GM19351 (cell line): Measurements from ENCODE around the gene IZUMO4.

ENCODE experiments used
- ATAC-seq: cut with Tn5 transposase; IDR thresholded peaks from one replicate; pipeline ENCODE4 v1.9.1; 2021; ENCODE audit warnings: mild to moderate bottlenecking, moderate library complexity; ENCODE audit not compliant: unreplicated experiment

IZUMO4 gene

GRCh38 chr19:2058570-2059421 lies 37.9 kb upstream of the IZUMO4 start:
- ATAC-seq = no peak

- no peak for ATAC-seq
Measured at GRCh38 chr19:2059422-2060201, 37.1 kb upstream of the IZUMO4 start.

DNA sequence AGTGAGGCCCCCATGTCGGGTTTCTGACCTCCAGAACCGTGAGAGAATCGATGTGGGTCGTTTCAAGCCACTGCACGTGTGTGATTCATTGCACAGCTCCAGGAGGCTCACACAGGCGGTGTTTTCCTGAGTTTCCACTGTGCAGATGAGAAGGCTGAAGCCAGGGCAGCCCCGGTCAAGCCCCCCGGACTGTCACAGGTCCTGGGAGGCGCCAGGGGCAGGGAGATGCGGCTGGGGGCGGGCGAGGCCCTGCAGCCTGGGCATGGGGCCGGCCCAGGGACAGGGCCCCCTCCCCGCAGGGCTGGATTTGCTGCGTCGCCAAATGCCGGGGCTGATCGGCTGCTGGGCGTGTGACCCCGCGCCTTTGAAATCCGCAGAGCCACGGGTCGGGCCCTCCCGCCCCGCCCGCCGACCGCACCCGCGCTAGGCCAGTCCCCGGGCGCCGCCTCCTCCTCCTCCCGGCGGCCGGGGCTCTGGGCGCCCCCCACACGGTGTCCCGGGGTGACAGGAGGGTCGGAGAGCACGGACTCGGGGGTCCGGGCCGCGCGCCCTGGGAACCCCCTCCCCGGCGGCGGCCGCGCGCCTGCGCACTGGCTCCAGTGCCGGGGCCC lies 35.7 kb upstream of the IZUMO4 start:
- ATAC-seq = peak; percentile 15

DNA sequence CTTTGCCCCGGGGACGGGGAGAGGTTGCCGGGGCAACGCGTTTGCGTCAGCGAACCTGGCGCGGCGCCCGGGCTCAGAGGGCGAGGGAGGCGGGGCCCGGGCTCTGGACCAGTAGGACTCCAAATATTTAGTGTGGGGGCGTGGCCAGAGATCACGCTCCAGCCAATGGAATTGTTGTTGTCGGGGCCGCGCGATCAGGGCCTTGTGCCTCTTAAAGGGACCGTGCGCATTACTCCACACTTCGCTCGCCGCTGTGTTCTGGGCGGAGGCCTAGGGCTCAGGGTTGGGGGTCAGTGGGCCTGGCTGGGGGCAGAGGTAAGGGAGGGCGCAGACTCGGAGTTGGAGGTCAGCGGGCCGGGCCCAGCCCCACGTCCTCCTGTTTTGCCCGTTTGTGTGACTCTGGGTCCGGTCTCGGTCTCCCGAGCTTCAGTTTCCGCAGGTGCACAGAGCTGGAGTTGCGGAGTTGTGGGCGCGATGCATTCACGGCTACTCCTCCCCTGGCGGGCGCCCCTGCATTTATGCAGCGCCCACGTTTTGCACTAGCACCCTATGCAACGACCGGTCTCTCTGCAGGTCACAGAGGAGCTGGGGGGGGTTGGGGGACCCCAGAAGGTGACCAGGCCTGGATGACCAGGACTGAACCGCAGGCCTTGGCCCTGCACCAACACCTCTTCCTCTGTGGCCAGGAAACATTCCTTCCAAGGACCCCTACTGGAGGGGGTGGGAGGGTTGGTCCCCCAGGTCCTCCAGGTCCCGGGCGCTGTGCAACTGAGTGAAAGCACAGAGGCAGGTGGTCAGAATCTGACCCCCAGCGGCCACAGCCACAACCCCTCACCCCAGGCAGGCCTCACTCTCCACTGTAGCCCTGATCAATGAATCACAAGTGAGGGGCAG lies 35.0 kb upstream of the IZUMO4 start:
- peak; percentile 86 for ATAC-seq

GRCh38 chr19:2062389-2062729 lies 34.4 kb upstream of the IZUMO4 start:
- ATAC-seq = no peak

- no peak for ATAC-seq
Measured at GRCh38 chr19:2062770-2063169, 33.9 kb upstream of the IZUMO4 start.

- ATAC-seq = no peak
Measured at GRCh38 chr19:2063824-2064223, 32.9 kb upstream of the IZUMO4 start.

- no peak for ATAC-seq
Measured at GRCh38 chr19:2064395-2064787, 32.3 kb upstream of the IZUMO4 start.

DNA sequence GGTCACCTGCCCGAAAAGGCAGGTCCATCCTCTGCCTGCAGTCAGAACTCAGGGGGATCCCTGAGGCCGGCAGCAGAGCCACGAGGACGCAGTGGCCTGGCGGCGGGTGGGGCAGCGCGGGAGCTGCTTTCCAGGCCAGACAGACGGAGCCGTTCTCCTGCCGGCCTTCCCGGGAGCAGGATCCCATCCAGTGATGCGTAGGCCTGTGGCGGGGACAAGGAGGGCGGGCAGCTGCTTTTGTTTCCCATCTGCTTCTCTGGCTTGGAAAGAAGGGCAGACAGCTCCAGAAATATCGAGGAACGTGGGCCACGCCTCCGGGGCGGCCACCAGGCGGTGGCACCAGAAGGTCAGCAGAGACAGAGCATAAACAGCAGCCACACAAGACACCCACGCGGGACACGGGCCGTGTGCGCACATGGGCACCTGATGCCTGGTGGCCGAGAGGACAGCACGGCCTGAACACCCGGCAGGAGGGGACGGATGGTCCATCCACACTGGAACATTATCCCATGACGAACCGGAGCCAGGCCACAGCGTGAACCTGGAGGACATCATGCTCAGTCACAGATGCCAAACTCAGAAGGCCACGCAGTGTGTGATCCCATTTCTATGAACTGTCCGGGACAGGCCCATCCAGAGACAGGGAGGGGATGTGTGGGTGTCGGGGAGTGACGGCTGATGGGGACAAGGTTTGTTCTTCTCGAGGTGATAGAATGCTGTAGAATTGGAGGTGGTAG lies 31.8 kb upstream of the IZUMO4 start:
- no peak for ATAC-seq

- no peak for ATAC-seq
Measured at GRCh38 chr19:2070436-2070827, 26.3 kb upstream of the IZUMO4 start.

- no peak for ATAC-seq
Measured at GRCh38 chr19:2070986-2071673, 25.6 kb upstream of the IZUMO4 start.

GRCh38 chr19:2072757-2073551 lies 23.8 kb upstream of the IZUMO4 start:
- no peak for ATAC-seq

- no peak for ATAC-seq
Measured at GRCh38 chr19:2076526-2076944, 20.2 kb upstream of the IZUMO4 start.

DNA sequence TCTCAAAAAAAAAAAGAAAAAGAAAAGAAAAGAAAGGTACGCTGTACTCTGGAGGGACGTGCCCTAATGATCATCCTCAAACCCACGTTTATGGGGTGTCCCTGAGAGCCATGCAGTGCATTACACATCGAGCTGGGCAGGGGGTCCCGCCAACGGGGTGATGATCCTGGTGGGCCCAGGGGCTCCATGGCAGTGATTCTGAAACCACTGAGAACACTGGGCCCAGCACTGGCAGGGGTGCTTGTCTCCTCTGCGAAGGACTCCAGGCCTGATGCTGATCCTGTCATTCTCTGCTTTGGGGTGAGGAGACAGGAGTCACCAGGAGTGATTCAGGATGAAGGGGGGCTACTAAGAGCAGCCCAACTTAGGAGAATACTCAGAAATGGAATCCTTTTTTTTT lies 19.3 kb upstream of the IZUMO4 start:
- no peak for ATAC-seq

DNA sequence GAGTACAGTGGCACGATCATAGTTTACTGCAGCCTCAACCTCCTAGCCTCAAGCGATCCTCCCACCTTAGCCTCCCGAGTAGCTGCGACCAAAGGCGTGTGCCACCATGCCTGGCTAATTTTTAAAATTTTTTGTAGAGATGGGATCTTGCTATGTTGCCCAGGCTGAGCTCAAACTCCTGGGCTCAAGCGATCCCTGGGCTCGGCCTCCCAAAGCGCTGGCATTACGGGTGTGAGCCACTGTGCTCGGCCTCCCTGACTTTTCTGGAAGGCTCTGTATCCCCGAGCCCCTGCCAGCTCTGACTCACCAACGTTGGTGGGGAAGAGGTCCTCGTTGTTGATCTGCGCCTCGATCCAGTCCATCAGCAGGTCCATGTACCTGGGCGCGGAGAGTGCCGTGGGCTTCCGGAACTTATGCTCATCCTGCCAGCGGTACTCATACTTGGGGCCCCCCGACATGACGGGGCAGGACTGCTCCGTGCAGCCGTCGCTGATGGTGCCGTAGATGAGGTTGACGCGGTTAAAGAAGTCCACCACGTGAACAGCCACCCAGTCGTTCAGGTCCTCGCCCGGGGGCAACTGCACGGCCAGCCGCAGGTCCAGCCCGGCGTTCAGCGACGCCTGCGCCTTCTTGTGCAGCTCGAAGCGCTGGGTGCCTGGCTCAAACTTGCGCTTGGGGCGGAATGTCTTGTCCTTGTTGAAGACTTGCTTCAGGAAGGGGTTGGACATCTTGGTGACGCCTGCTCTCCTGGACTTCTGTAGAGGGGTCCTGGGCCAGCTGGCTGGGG lies 18.7 kb upstream of the IZUMO4 start:
- ATAC-seq = no peak

DNA sequence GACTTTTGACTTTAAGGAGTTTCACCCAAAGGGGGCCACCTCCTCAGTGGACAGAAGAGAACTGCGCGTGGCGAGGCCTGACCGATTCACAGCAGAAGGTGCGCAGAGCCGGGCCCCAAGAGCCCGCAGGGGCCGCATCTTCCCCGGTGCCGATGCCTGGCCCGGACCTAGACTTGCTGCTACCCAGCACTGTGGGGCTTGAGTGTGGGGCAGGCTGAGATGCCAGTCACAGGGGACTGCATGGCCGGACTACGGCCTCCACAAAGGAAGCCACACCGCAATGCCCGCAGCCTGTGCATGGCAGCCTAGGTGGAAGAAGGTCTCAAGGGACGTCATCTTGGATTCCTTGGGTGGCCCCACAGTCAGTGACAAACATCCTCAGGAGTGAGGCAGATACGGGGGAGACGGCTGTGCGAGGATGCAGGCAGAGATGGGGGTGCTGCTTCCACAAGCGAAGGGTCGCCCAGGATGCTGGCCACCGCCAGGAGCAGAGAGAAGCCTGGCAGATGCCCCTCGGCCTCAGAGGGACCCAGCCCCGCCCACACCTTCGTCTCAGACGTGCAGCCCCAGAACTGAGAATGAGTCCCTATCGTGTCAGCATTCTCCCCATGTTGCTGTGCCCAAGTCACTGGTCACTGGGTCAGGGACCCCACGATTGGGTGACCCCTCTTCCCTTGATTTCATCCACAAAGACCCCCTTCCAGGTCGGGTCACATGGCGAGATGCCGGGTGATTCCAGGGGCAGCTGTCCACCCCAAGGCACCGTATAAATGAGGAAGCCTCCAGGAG lies 17.4 kb upstream of the IZUMO4 start:
- ATAC-seq = no peak

GRCh38 chr19:2079865-2080301 lies 16.8 kb upstream of the IZUMO4 start:
- no peak for ATAC-seq
